Neural progenitor cell (in vitro differentiated cells): ENCODE data around the gene PHLPP1.

Experiments used
- EZH2phosphoT487 ChIP-seq: fragments of 200-600 bp; sonication (generic); IDR thresholded peaks from 2 replicates; pipeline ENCODE4 v1.6.1; 2017; ENCODE audit warnings: antibody characterized with exemption
- TF ChIP-seq, protein P1 (sequence below): fragments of 200-600 bp; sonication (generic); IDR thresholded peaks from 2 replicates; pipeline ENCODE4 v1.5.1; 2017; ENCODE audit warnings: antibody characterized with exemption, mild to moderate bottlenecking

DNA sequence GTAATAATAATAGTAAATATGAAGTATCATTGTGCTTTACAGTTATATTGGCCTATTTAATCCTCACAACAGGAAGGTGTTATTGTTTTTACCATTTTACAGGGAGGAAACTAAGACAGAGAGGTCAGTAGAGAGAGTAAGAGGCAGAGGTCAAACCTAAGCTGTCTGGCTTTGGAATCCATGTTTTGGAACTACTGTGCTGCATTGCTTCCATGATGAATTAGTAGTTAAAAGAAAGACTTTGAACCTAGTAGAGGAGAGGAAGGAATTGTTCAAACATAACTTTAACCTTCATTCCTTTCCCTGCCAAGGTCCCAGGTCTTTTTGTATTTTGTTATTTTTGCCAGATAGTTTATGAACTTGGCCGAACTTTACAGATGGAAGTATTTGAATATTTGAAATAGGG is 80.9 kb downstream of the PHLPP1 start:
- TF ChIP-seq, protein P1, sequence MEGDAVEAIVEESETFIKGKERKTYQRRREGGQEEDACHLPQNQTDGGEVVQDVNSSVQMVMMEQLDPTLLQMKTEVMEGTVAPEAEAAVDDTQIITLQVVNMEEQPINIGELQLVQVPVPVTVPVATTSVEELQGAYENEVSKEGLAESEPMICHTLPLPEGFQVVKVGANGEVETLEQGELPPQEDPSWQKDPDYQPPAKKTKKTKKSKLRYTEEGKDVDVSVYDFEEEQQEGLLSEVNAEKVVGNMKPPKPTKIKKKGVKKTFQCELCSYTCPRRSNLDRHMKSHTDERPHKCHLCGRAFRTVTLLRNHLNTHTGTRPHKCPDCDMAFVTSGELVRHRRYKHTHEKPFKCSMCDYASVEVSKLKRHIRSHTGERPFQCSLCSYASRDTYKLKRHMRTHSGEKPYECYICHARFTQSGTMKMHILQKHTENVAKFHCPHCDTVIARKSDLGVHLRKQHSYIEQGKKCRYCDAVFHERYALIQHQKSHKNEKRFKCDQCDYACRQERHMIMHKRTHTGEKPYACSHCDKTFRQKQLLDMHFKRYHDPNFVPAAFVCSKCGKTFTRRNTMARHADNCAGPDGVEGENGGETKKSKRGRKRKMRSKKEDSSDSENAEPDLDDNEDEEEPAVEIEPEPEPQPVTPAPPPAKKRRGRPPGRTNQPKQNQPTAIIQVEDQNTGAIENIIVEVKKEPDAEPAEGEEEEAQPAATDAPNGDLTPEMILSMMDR: no peak
- TF ChIP-seq EZH2phosphoT487: no peak
